GM20000 (cell line): Measurements from ENCODE around the gene MAP2K5.

Source experiments
- DNase-seq: peaks from one replicate; pipeline ENCODE4 v3.0.0; 2012; ENCODE audit warnings: low spot score
- TF ChIP-seq, protein P1 (sequence below): IDR thresholded peaks from 2 replicates; pipeline ENCODE4 v1.5.1; 2012; ENCODE audit warnings: mild to moderate bottlenecking, control low read depth; ENCODE audit errors: extremely low read depth, missing control alignments

The MAP2K5 gene

DNA sequence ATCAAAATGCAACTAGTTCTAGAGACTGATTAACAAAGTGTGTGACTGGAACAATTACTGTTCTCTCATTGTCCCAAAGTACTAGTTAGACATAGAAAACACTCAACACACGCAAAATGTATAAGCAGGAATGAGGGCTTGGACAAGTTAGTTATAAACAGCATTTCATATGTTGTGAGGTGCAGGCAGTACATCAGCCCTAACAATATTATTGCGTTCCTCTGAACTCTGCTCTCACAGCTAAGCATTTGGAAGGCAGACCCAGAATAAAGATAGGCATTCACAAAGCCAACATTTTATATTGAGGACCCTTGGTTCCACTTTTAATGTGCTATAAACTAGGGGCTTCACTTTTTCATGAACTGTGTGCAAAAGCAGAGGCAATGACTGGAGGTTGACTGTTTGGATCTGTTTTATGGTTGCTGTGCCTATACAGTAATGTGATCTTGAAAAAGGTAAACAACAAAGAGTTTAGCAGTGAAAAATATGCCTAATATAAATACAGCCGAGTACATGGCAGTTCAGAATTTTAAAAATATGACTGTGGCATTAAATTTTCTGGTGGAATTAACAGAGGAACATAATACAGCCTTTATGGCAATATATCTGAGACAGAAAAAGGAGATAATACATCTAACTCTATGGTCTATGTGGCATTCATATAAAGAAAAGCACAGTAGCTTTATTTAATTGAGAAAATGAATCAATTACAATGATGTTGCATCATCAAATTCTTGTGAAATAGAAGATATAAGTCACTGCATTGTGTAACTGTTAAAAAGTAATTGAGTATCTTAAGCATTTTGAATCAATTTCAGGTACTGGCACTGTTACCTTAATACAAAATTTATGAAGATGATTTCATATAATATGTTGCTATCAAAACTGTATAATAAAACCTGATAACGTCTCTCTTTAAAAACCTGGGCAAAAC is 202.8 kb downstream of the MAP2K5 start:
- TF ChIP-seq, protein P1, sequence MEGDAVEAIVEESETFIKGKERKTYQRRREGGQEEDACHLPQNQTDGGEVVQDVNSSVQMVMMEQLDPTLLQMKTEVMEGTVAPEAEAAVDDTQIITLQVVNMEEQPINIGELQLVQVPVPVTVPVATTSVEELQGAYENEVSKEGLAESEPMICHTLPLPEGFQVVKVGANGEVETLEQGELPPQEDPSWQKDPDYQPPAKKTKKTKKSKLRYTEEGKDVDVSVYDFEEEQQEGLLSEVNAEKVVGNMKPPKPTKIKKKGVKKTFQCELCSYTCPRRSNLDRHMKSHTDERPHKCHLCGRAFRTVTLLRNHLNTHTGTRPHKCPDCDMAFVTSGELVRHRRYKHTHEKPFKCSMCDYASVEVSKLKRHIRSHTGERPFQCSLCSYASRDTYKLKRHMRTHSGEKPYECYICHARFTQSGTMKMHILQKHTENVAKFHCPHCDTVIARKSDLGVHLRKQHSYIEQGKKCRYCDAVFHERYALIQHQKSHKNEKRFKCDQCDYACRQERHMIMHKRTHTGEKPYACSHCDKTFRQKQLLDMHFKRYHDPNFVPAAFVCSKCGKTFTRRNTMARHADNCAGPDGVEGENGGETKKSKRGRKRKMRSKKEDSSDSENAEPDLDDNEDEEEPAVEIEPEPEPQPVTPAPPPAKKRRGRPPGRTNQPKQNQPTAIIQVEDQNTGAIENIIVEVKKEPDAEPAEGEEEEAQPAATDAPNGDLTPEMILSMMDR: no peak
- DNase-seq: no peak

DNA sequence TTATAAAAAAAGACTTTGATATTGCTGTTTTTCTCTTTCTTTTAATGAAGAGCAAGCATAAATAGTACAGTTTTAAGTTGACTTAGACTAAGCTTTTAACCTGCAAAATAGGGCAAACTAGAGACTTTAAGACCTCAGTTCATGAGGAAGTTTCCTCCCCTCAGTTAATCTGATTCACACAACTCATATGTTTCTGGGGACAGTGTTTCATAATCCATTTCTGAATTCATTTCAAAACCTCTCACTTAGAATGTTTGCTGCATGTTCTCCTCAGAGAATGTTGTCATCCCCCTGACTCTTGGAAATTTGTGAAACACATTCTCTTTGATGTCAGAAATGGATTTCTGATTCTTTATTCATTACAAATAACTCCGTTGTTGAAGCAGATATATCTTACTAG is 203.5 kb downstream of the MAP2K5 start:
- DNase-seq: no peak
- TF ChIP-seq, protein P1: no peak

DNA sequence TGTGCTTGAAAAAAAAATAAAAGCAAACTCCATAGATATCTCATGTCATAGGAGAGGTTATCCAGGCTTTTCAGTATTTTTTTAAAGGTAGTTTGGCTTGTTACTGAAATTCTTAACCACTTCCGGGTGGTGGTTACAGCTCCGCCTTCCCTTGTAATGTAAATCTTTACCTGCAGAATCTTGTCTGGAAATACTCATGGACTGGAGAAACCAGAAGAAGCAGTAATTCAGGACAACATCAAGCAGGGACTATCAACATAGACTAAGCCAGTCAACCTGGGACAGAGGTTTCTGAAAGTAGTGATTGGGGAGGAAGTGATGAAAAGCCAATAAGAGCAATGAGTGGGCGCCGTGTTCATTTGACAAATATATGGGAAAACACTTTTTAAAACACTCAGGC is 203.9 kb downstream of the MAP2K5 start:
- DNase-seq: no peak
- TF ChIP-seq, protein P1: no peak

DNA sequence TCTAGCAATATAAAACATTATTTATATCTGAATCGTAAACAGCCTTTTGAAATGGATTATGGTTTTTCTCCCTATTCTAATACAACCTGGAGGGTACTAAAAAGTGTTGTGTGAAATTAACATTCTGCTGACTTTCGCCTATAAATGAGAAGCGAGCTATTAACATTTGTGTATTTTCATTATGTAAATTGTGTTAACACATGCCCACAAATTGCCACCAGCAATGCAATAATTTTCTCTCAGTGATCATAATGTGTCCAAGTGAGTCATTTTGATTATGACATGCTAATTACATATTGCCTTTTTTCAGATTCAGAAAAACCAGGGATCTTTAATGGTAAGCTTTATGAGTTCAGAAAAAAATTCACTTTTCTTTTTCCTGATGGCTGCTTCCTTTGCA is 205.4 kb downstream of the MAP2K5 start:
- no peak for DNase-seq
- TF ChIP-seq, protein P1: no peak

DNA sequence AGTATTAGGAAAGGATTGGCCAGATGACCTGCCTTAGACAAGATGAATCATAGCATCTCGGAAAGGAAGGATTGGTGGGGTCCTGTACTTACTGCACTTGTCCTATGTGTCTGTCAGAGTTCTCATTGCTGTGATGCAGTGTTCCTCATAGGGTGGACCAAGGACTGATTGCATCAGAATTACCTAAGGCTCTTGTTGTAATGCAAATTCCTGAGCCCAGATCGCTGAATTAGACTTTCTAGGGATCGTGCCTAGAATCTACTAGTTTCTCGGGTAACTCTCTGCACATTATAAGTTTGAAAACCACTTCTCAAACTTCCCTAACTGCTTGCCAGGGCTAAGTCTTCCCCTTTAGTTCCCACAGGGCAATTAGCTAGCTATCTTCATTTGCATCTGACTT is 207.9 kb downstream of the MAP2K5 start:
- TF ChIP-seq, protein P1: no peak
- no peak for DNase-seq

DNA sequence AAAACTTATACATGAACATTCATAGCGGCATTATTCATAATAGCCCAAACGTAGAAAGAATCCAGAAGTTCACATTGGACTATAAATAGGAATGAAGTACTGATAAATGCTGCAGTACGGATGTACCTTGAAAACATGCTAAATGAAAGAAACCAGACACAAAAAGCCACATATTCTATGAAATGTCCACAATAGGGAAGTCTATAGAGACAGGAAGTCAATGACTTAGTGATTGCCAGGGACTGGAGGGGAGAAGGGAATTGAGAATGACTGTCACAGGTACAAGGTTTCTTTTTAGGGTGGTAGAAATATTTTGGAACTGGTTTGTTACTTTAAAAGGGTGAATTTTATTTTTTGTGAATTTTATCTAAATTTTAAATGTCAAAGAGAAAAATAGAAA is 211.4 kb downstream of the MAP2K5 start:
- no peak for DNase-seq
- TF ChIP-seq, protein P1: no peak

DNA sequence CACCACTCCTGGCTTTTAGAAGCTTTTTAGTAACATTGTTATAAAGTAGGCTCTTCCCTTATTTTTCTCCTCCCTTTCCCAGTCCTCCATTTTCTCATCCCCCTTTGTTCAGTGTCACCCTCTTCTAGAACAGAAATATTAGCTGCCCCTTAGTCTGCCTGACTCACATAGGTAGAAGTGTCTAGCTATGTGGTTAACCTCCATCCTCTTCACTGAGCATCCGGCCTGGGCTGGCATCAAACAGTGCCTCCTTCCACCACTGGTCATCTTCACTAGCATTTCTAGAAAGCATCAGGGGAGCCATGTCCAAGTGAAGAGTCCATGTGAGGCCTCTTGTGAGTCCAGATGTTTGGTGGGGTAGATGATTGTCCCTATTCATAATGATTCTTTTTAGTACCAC is 212.8 kb downstream of the MAP2K5 start:
- DNase-seq: no peak
- TF ChIP-seq, protein P1: no peak
